ENCODE results near the gene PARD3B.

GRCh38 chr2:205003288-205003687 is 458.0 kb downstream of the PARD3B start:
- TF ChIP-seq GATA3 (IDR thresholded peaks at IDR 0.05; ENCODE audit: low read depth, low read length), result no peak
- no peak for TF ChIP-seq GATA2 (IDR thresholded peaks at IDR 0.05; ENCODE audit: low read depth, low read length)

All from SH-SY5Y (cell line).